MM.1S (cell line): ENCODE measurements around the gene PCDHAC1.

ENCODE experiments used
- CTCF ChIP-seq: fragments of 300-600 bp; sonication (generic); IDR thresholded peaks from 2 replicates; pipeline ENCODE4 v1.5.1; 2016; ENCODE audit warnings: antibody characterized with exemption, low read length, mixed read lengths
- EZH2 ChIP-seq: fragments of 300-600 bp; sonication (generic); optimal IDR thresholded peaks from 2 replicates; pipeline ENCODE3; 2017; ENCODE audit warnings: low read depth, mild to moderate bottlenecking, antibody characterized with exemption, low read length, mixed read lengths

GRCh38 chr5:140951636-140952035, 25.5 kb downstream of the PCDHAC1 start:
- no peak for TF ChIP-seq CTCF
- TF ChIP-seq EZH2 = no peak
